ENCODE data around the gene CCDC38.
"Not testable (repeated sequence)": the region's sequence is repeated elsewhere in the genome, so short reads cannot be mapped to it uniquely, and the experiment has no call there.

CCDC38 gene

GRCh38 chr12:95884998-95885397, 57.4 kb downstream of the CCDC38 start:
- in situ Hi-C loops (cut with MboI; ENCODE audit: low sequenced_read_pairs), result no loop called here

GRCh38 chr12:95882873-95883272, 59.5 kb downstream of the CCDC38 start:
- in situ Hi-C loops (cut with MboI; ENCODE audit: low sequenced_read_pairs), result no loop called here

GRCh38 chr12:95882080-95882479, 60.3 kb downstream of the CCDC38 start:
- in situ Hi-C loops (cut with MboI; ENCODE audit: low sequenced_read_pairs), result no loop called here

- in situ Hi-C loops (cut with MboI; ENCODE audit: low sequenced_read_pairs), result no loop called here
These were observed 61.0 kb downstream of the CCDC38 start for GRCh38 chr12:95881331-95881955.

- in situ Hi-C loops (cut with MboI; ENCODE audit: low sequenced_read_pairs), result no loop called here
These were observed 61.5 kb downstream of the CCDC38 start for GRCh38 chr12:95880895-95881294.

GRCh38 chr12:95877622-95878021, 64.8 kb downstream of the CCDC38 start:
- in situ Hi-C loops (cut with MboI; ENCODE audit: low sequenced_read_pairs), result no loop called here

- in situ Hi-C loops (cut with MboI; ENCODE audit: low sequenced_read_pairs), result no loop called here
These were observed 68.0 kb downstream of the CCDC38 start for GRCh38 chr12:95874452-95874851.

GRCh38 chr12:95870897-95871296, 71.5 kb downstream of the CCDC38 start:
- in situ Hi-C loops (cut with MboI; ENCODE audit: low sequenced_read_pairs), result no loop called here

GRCh38 chr12:95863337-95863736, 79.1 kb downstream of the CCDC38 start:
- in situ Hi-C loops (cut with MboI; ENCODE audit: low sequenced_read_pairs), result no loop called here

- in situ Hi-C loops (cut with MboI; ENCODE audit: low sequenced_read_pairs), result no loop called here
These were observed 80.4 kb downstream of the CCDC38 start for GRCh38 chr12:95862038-95862437.

GRCh38 chr12:95859947-95860850, 82.2 kb downstream of the CCDC38 start:
- in situ Hi-C loops (cut with MboI; ENCODE audit: low sequenced_read_pairs), result no loop called here

- in situ Hi-C loops (cut with MboI; ENCODE audit: low sequenced_read_pairs), result no loop called here
These were observed 83.0 kb downstream of the CCDC38 start for GRCh38 chr12:95859344-95859816.

- in situ Hi-C loops (cut with MboI; ENCODE audit: low sequenced_read_pairs), result no loop called here
These were observed 83.7 kb downstream of the CCDC38 start, which contains the start of gene SNRPF for GRCh38 chr12:95858451-95859343. TSS of gene SNRPF (plus strand) at chr12:95858952. CDS start at chr12:95859074, 122 bp downstream.

GRCh38 chr12:95857799-95858198, 84.6 kb downstream of the CCDC38 start:
- in situ Hi-C loops (cut with MboI; ENCODE audit: low sequenced_read_pairs), result no loop called here

GRCh38 chr12:95857156-95857555, 85.3 kb downstream of the CCDC38 start:
- in situ Hi-C loops (cut with MboI; ENCODE audit: low sequenced_read_pairs), result no loop called here

- in situ Hi-C loops (cut with MboI; ENCODE audit: low sequenced_read_pairs), result no loop called here
These were observed 90.3 kb downstream of the CCDC38 start for GRCh38 chr12:95852133-95852532.

GRCh38 chr12:95851606-95852005, 90.8 kb downstream of the CCDC38 start:
- in situ Hi-C loops (cut with MboI; ENCODE audit: low sequenced_read_pairs), result no loop called here

- in situ Hi-C loops (cut with MboI; ENCODE audit: low sequenced_read_pairs), result no loop called here
These were observed 93.6 kb downstream of the CCDC38 start for GRCh38 chr12:95848575-95849388.

GRCh38 chr12:95842426-95842825, 100.0 kb downstream of the CCDC38 start:
- in situ Hi-C loops (cut with MboI; ENCODE audit: low sequenced_read_pairs), result not testable (repeated sequence)

- in situ Hi-C loops (cut with MboI; ENCODE audit: low sequenced_read_pairs), result no loop called here
These were observed 104.3 kb downstream of the CCDC38 start for GRCh38 chr12:95838125-95838524.
